GM19395 (cell line): ENCODE results near the gene TAPT1.

ENCODE experiments used
- ATAC-seq: cut with Tn5 transposase; IDR thresholded peaks from one replicate; pipeline ENCODE4 v1.9.1; 2021; ENCODE audit warnings: mild to moderate bottlenecking, moderate library complexity; ENCODE audit not compliant: unreplicated experiment

TAPT1 gene

GRCh38 chr4:16110661-16111290, 115.5 kb downstream of the TAPT1 start:
- ATAC-seq = no peak
